ENCODE data around the gene RNF212.
"Not testable (repeated sequence)": the region's sequence is repeated elsewhere in the genome, so short reads cannot be mapped to it uniquely, and the experiment has no call there.

The RNF212 gene, protein sequence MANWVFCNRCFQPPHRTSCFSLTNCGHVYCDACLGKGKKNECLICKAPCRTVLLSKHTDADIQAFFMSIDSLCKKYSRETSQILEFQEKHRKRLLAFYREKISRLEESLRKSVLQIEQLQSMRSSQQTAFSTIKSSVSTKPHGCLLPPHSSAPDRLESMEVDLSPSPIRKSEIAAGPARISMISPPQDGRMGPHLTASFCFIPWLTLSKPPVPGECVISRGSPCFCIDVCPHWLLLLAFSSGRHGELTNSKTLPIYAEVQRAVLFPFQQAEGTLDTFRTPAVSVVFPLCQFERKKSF

DNA sequence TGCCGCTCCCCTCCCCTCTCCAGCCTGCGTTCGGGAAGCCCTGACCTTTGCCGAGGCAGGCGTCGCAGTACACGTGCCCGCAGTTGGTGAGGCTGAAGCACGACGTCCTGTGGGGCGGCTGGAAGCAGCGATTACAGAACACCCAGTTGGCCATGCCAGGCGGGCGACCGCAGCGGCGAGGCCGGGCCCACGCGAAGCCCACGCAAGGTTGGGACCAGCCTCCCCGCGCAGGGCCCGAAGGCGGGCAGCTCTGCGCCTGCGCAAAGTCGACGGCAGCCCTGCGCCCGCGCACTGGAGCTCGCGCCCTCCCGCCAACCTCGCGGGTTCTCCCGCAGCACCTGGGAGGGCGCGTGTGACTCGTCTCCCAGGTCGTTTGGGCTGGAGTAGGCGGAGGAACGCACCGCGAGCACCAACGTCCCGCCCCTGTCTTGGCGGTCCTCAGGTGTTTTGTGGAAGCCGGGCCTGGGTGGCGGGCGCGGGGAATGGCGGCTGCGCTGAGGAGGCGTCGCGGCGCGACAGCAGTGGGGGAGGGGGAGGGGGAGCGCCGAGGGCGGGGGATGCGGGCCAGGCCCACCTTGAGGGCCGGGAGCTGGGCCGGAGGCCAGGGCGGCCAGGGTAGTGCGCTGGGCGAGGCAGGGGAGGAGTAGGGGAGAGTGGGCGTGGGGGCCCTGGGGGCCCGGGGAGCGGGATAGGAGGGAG lies at the start of gene RNF212:
Gene RNF212 (minus strand): TSS at position 254 of the 699 bp plus-strand sequence. CDS start 100 bp downstream, at position 154.
- no peak for DNase-seq (ENCODE audit: low read depth)

DNA sequence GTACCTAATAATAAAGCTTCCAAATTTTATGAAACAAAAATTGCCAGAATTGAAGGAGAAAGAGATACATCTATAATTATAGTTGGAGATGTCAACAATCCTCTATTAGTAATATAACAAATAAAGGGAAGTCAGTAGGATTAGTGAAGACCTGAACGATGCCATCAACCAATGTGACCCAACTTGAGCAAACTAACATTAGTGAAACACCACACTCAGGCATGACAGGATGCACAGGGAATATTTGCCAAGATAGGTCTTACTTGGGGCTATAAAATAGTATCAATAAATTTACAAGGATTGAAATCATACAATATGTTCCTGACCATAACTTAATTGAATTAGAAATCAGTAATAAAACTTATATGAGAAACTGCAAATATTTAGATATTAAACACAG lies 47.0 kb upstream of the RNF212 start:
- no peak for DNase-seq (ENCODE audit: low read depth)

DNA sequence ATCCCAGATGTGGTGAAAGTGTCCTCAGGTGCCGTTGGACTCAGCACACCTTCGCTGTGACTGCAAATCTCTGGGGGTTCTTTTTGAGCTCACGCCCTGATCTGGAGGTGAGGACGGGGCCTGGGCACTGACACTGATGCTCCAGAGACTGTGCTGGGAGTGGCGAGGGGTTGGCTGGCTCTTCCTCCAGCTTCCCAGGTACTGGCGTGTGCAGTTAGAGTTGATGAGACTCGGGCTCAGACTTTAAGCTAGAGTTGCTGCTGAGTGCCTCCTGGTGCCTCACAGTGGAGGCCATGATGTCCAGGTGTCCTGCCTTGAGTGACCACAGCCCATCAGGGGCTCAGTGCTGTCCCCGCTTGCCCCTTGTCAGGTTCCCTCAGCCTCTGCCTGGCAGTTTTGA lies 42.7 kb upstream of the RNF212 start:
- no peak for DNase-seq (ENCODE audit: low read depth)

DNA sequence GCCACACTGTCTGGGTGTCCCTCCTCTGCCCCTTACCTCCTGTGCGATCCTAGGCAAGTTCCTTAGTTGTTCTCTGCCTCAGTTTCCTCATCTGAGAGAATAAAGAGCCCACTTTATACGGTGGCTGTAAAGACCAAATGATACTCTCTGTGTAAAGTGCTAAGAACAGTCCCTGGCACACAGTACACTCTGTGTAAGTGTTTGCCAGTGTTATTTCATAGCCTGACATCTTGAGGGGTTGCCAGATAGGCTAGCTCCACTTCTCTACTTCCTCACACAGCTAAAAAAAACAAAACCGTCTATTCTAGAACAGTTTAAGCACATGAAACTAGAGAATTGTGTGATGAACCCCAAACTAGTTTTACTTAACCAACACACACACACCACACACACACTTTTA lies 42.0 kb upstream of the RNF212 start:
- DNase-seq (ENCODE audit: low read depth): no peak

DNA sequence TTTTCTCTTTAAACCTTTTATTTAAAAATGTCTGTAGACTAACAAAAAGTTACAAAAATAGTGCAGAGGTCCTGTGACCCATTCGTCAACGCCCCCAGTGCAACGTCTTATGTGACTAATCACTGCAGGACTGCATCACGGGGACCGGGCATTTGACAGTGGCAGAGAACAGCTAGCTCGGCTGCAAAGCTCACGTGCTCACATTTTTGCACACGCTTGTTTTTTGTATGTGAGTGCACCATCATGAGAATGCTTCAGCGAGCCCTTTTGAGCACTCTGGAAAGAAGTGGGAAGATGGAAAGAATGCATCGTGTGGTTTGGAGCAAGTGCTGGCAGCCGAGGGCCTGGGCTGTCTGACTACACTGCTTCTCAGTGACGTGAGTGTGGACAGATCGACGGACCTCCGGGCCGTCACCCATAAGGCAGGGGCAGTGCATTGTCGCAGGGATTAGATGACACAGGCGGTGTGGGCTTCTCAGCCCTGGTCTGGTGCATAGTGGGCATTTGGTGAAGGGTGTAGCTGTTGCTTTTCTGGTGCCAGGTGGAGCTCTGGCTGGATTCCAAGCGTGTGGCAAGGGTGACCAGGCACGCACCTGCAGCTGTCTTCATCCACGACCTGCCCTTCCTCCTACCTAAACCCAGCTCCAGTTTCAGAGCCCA lies 41.3 kb upstream of the RNF212 start:
- no peak for DNase-seq (ENCODE audit: low read depth)

DNA sequence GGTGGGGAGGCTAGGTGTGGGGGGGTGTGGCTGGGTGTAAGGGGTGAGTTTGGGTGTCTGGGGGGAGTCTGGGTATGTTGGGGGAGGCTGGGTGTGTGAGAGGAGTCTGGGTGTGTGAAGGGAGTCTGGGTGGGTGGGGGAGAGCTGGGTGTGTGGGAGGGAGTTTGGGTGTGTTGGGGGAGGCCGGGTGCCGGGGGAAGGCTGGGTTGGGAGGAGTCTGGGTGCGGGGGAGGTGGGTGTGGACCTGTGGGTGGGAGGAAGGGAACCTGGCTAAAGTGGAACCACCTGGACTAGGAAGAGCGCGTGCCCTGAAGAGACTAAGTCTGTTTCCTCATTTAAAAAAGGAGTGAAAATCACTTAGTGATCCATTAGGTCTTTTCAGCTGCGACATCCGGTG lies 40.8 kb upstream of the RNF212 start:
- DNase-seq (ENCODE audit: low read depth): no peak

DNA sequence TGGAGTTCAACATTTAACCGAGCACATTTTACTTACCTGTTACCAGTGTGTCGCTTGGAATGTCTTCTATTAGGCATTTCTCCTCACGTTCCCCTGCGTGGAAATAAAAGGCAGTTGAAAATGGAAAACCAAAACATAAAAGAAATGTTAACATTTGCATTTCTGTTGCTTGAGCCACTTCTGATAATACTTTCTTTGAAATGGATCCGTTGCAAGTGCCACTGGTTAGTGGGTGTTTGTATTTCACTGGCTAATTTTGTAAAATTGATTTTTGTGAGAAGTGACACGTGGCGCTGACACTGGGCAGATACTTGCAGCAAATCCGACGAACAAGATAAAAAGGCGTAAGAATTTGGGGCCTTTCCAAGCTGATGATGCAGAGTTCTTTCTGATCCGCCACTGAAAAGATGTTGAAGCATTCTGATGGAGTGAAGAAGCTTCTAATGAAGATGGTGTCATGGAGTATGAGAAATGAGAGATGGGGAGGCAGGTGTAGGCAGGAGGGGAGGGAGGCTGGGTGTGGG lies 40.3 kb upstream of the RNF212 start:
- DNase-seq (ENCODE audit: low read depth): no peak

DNA sequence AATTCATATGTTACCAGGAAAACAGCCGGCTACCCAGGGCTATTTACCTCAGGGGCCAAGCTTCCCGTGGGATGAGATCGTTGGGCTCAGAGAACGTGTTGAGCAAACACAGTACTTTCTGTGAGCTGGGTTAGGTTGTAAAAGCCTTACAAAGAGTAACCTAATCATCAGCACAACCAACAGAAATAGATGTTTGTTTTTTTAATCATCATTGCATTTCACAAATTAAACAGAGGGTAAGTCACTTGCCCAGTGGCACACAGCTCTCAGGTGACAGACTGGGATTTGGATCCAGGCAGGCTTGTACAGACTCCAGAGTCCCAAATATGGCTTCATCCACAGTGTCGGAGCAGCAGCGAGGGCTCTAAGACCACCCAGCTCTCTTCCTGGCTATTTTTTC lies 38.9 kb upstream of the RNF212 start:
- no peak for DNase-seq (ENCODE audit: low read depth)

DNA sequence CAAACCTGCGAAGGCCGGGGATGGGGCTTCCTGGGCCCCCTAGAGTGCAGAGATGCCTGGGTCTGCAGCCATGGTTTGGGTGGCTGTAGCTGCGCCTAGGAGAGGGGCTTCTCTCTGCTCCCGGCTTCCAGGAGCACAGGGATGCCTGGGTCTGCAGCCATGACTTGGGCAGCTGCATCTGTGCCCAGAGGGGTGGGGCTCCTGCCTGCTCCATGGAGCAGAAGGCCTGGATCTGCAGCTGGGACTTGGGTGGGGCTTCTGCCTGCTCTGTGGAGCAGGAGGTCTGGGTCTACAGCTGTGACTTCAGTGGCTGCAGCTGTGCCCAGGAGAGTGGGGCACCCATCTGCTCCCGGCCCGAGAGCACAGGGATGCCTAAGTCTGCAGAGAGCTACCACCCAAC lies 38.2 kb upstream of the RNF212 start:
- DNase-seq (ENCODE audit: low read depth): no peak

DNA sequence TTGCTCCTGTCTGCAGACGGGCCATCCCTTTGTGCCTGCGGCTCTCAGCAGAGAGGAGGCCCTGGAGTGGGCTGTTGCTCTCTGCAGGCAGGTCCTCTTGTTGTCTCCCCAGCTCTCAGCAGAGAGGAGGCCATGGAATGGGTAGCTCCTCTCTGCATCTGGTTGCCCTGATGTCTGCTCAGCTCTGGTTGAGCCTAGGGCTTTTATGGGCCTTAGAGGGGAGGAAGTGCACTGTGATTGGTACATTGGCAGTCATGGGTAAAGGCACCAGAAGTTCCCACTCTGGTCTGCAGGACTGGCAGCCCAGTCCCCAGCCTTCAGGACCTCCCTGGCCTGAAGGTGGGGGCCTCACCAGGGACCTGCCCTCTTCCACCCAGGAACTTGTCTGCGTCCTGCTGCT lies 37.5 kb upstream of the RNF212 start:
- no peak for DNase-seq (ENCODE audit: low read depth)

DNA sequence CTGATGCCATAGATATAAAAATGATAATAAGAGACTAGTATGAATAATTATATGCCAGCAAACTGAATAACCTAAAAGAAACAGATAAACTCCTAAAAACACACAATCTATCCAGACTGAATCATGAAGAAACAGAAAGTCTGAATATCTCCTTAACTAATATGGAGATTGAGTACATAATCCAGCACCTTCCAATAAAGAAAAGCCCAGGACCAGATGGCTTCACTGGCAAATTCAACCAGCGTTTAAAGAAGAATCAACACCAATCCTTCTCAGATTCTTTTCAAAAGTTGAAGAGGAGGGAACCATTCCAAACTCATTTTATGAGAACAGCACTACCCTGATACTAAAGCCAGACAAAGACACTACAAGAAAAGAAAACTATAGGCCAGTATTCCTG lies 26.5 kb upstream of the RNF212 start:
- DNase-seq (ENCODE audit: low read depth): no peak

DNA sequence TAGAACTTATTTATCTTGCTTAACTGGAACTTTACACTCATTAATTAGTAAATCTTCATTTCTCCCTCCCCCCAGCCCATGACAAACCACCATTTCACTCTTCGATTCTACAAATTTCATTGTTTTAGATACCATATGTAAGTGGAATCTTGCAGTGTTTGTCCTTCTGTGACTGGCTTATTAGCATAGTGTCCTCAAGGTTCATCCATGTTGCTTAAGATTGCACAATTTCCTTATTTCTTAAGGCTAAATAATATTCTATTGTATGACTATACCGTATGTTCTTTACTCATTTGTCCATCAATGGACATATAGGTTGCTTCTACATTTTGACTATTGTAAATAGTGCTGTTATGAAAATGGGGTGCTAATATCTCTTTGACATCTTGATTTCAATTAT lies 24.5 kb upstream of the RNF212 start:
- no peak for DNase-seq (ENCODE audit: low read depth)

DNA sequence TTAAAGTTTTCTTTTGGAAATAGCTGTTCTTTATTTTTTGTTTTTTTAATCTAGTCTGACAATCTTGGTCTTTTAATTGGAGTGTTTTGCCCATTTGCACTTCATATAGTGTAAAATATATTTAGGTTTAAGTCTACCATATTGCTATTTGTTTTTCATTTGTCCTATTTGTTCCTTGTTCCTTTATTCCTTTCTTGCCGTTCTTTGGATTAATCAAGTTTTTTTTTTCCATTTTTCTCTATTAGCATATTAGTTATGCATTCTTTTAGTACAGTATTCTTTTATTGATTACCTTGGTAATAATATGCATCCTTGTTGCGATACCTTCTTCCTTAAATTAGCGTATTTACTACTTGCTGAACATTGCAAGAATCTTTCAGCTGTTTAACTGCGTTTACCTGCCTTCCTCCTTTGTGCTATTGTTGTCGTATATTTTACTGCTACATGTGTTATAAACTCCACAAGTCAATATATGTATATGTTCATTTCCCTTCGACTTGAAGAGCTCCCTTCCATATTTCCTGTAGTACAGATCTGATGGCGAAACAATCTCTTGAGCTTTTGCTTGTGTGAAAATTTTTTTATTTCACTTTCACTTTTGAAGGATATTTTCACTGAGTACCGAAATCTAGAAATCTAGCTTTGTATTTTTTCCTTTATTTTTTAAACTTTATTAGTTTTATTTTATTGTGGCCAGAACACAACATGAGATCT lies 23.9 kb upstream of the RNF212 start:
- no peak for DNase-seq (ENCODE audit: low read depth)

DNA sequence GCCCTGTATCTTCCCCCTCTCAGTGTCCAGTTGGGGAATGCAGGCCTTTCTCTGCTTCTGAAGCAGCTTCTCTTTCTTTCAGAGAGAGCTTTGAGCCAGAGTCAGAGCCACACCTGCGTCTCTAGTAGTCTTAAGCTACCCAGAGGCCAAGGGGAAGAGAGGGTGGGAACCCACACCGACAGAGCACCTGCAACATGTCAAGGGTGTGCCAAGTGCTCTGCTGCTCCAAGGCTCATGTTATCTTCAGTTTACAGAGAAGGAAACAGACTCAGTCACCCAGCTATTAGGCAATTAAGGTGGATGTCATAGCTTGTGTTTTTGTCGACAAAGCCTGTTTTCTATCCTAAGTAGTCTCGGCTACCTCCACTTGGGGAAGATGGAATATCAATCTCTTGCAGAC lies 22.7 kb upstream of the RNF212 start:
- DNase-seq (ENCODE audit: low read depth): no peak

DNA sequence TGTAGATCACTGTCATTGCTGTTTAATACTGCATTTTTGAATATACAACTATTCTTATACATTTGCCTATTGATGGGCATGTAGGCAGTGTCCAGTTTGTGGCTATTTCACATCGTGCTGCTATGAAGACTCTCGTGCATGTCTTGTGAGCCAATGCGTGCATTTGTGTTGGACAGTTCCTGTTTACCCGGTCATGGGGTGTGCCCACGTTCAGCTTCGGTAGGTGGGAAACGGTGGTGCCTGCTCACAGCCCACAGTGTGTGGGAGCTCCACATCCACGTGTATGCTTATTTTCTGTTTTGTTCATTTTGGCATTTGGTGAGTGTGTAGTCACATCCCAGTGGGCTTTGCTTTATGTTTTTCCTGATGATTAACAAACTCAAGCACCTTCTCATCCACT lies 19.7 kb upstream of the RNF212 start:
- DNase-seq (ENCODE audit: low read depth): no peak

DNA sequence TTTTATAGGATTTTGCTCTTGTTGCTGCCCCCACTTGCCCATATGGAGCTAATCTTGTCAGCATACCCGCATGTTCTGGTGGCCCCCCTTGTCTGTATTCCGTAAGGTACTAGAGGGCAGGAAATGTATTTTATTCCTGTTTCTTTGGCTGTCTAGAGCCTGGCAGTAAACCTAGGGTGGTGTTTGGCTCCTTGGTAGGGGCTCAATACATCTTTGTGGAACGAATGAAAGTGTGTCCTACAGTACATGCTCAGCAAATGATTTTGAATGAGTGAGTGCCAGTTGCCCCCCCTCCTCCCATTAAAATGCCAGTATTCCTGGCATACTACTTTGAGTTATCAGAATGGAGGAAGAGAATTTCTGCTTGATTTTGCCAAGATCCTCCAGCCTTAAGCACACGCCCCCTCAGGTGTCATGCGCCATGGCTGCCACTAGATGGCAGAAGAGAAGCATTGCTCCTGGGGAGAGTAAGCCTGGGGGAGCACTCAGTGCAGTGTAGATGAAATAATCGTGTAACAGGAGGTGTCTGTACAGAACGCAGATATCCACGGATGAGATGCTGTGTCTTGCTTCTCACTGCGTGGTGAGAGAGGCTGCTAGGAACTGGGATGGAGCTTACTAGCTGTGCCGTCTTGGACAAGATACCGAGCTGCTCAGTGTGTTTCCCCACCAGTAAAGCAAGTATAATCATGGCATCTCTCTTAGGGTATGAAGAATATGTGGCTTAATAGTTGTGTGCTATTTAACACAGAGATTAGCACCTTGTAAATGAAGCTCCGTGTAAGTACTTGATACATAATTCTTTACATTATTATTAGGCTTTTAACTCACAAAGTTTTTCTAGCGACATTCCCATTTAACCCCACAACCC lies 17.2 kb upstream of the RNF212 start:
- DNase-seq (ENCODE audit: low read depth): peak; percentile 23

DNA sequence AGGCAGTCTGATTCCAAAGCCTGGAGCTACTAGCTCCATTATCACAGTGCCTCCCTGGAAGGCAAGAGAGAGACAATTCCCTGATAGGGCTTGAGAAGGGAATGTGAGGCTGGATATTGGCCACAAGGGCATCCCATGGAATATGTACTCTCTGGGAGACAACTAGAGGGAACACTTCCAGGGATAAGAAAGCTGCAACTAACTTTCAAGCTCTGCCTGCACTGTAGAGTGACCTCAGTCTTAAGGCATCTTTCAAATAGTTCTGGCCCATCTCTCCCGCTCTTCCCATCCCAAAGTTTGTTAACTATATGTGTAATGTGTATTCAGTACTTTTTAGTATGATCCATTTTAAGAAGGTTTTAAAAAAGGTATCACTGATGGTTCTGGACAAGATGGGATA lies 13.1 kb upstream of the RNF212 start:
- peak; percentile 19 for DNase-seq (ENCODE audit: low read depth)

DNA sequence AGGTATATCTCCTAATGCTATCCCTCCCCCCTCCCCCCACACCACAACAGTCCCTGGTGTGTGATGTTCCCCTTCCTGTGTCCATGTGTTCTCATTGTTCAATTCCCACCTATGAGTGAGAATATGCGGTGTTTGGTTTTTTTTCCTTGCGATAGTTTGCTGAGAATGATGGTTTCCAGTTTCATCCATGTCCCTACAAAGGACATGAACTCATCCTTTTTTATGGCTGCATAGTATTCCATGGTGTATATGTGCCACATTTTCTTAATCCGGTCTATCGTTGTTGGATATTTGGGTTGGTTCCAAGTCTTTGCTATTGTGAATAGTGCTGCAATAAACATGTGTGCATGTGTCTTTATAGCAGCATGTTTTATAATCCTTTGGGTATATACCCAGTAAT lies 12.1 kb upstream of the RNF212 start:
- DNase-seq (ENCODE audit: low read depth): not testable (repeated sequence)

DNA sequence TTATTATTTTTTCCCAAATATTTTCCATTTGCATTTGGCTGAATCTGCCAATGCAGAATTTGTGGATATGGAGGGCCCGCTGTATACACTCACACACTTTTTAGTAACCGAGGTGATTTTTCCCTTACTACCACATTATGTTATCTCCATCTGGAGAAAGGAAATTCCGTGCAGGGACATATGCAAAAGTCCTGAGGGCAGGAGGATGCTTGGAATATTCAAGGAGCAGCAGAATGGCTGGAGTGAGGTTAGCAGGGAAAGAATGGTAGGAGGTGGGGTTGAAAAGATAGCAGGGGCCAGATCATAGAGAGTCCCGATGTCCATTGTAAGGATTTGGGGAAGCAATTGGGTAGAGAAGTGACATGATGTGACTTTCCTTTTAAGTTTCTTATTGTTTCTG lies 11.5 kb upstream of the RNF212 start:
- no peak for DNase-seq (ENCODE audit: low read depth)

DNA sequence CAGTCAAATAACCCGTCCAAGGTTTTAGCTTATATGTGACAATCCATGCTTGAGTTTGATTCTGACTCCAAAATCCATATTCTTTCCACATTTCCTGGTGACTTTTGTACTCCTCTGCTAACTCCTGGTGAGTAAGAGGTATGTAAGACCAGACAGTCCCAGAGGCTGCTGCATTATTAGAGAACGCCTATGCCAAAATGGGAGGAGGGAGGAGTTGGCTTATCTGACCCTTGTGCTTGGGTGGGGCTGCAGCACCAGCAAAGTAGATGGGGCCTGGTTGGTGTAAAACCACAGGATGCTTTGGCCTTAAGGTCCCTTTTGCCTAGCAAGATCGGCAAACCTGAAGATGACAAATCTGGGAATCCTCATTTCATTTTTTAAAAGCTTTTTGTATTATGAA lies 9.1 kb upstream of the RNF212 start:
- DNase-seq (ENCODE audit: low read depth): no peak

DNA sequence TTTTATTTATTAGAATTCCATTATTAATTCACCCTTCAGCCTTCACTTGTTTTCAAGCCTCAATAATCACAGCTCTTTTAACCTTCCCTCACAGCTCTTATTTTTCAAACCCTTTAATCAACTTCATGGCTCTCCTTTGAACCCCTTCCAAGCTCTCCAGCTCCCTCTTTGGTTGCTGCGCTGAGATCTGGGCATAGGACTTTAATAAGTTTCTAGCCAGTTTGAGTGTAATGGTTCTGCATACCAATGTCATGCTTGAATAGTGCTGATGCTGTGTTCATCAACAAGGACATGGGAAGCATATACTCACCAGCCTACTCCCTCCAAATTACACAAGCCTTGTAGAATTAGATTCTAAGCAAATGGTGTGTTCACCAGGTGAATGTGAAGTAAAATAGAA lies 3.5 kb upstream of the RNF212 start:
- no peak for DNase-seq (ENCODE audit: low read depth)

Data from GM04503 (cell line).